K562 (cell line): ENCODE results near the gene SLC28A1. TPM values are rescaled to one million over a fixed set of nuclear protein-coding genes. Genes with fewer than 3 reads are reported as not detected.

Experiments used
- ATAC-seq: fragments of 200-7000 bp; cut with Tn5 transposase; 3 replicates; pipeline ENCODE4 v1.9.1; 2020; ENCODE audit warnings: moderate library complexity
- BruUV-seq: library from RNA; stranded (reverse); fragments of 400-500 nt; replicated peaks from 2 replicates; lab custom pipeline; 2021; lab: Mats Ljungman, UMichigan
- CTCF ChIA-PET: fragments of 300-600 bp; formaldehyde crosslinking; extraction: SDS; loops from one replicate; lab custom pipeline; 2021; ENCODE audit warnings: low intra/inter-chr PET ratio; lab: Yijun Ruan, JAX
- POLR2A ChIA-PET: fragments of 300-600, 350-650 bp; sonication (Branson Sonifier 250); formaldehyde crosslinking; extraction: SDS; loops from one replicate; lab custom pipeline; 2021; ENCODE audit warnings: antibody characterized with exemption, inconsistent platforms; lab: Yijun Ruan, JAX
- DNase-seq, 4 experiments: peaks; one replicate each; pipeline versions ENCODE4 v3.0.0 to v3.0.0-alpha.2; 2011 to 2018; ENCODE audit warnings: low spot score in 3 of 4, mixed read lengths in 3 of 4; ENCODE audit errors: extremely low read depth in 1 of 4
- FAIRE-seq: peaks from 2 replicates; lab custom pipeline; 2011; peaks lifted over from hg19 to GRCh38; lab: Jason Lieb, UNC
- H2AFZ ChIP-seq: 2 replicates; pipeline ENCODE4 v1.6.0; 2011; ENCODE audit warnings: low read depth, low read length, control low read depth, inconsistent platforms
- H3K27ac ChIP-seq: fragments of 200-600 bp; 3 replicates; pipeline ENCODE4 v1.8.0; 2011; ENCODE audit warnings: low read depth, mild to moderate bottlenecking, control low read depth, inconsistent platforms, low read length, moderate library complexity, mixed read lengths; ENCODE audit errors: extremely low read depth
- H3K27me3 ChIP-seq, 2 experiments: fragments of 300-600 bp in 1 of 2; 2 replicates in 1 of 2; 3 replicates in 1 of 2; pipeline versions ENCODE4 v1.6.0 to v1.8.0; 2011; ENCODE audit warnings: inconsistent platforms in 2 of 2, low read length in 2 of 2, mild to moderate bottlenecking in 1 of 2, mixed read lengths in 1 of 2, moderate library complexity in 1 of 2; ENCODE audit not compliant: control insufficient read depth in 2 of 2, insufficient read depth in 2 of 2
- H3K36me3 ChIP-seq: fragments of 300-600 bp; 3 replicates; pipeline ENCODE4 v1.8.0; 2011; ENCODE audit warnings: mild to moderate bottlenecking, low read length, inconsistent platforms; ENCODE audit not compliant: control insufficient read depth, insufficient read depth
- H3K4me1 ChIP-seq, 2 experiments: fragments of 200-600 bp in 1 of 2; replicated peaks in 1 of 2; 2 replicates in 1 of 2; 3 replicates in 1 of 2; pipeline versions ENCODE4 v1.5.1 to v1.8.0; 2011; ENCODE audit warnings: inconsistent platforms in 2 of 2, low read length in 2 of 2, mild to moderate bottlenecking in 1 of 2, mixed read lengths in 1 of 2, moderate library complexity in 1 of 2; ENCODE audit not compliant: control insufficient read depth in 2 of 2, insufficient read depth in 2 of 2
- H3K4me2 ChIP-seq: 2 replicates; pipeline ENCODE4 v1.6.1; 2011; ENCODE audit warnings: low read length, control low read depth, inconsistent platforms, mixed read lengths; ENCODE audit not compliant: insufficient read depth
- H3K4me3 ChIP-seq: fragments of 200-600 bp; sonication (generic), shearing (Covaris generic); 2 replicates; pipeline ENCODE4 v1.5.1; 2016; ENCODE audit warnings: control low read depth, inconsistent platforms
- H3K79me2 ChIP-seq: fragments of 200-600 bp; 3 replicates; pipeline ENCODE4 v1.8.0; 2011; ENCODE audit warnings: low read length, inconsistent platforms; ENCODE audit not compliant: control insufficient read depth, insufficient read depth
- H3K9ac ChIP-seq, 2 experiments: 2 replicates each; pipeline versions ENCODE4 v1.6.0 to v1.6.1; 2011; ENCODE audit warnings: low read depth in 2 of 2, low read length in 2 of 2, control low read depth in 1 of 2, inconsistent platforms in 1 of 2, mild to moderate bottlenecking in 1 of 2, mixed read lengths in 1 of 2; ENCODE audit not compliant: insufficient read depth in 1 of 2
- H3K9me1 ChIP-seq: one replicate; pipeline ENCODE4 v1.6.0; 2011; ENCODE audit warnings: inconsistent platforms, mild to moderate bottlenecking, low read length, moderate library complexity; ENCODE audit not compliant: control insufficient read depth, insufficient read depth
- H3K9me3 ChIP-seq: replicated peaks from 2 replicates; pipeline ENCODE4 v1.5.1; 2011; ENCODE audit warnings: low read depth, low read length, inconsistent platforms; ENCODE audit not compliant: control insufficient read depth, insufficient read depth
- H4K20me1 ChIP-seq: replicated peaks from 2 replicates; pipeline ENCODE4 v1.6.1; 2011; ENCODE audit warnings: low read length, inconsistent platforms, mixed read lengths; ENCODE audit not compliant: control insufficient read depth, insufficient read depth
- CBX3 ChIP-seq, 2 experiments: IDR thresholded peaks; 1 replicate in 1 of 2; 2 replicates in 1 of 2; pipeline ENCODE4 v1.6.1; 2012; ENCODE audit warnings: inconsistent platforms in 2 of 2, low read length in 2 of 2, borderline replicate concordance in 1 of 2, control low read depth in 1 of 2
- CXXC5 ChIP-seq: fragments of 250-450 bp; sonication (Bioruptor Pico); IDR thresholded peaks from 2 replicates; pipeline ENCODE4 v1.8.0; 2022; ENCODE audit warnings: inconsistent platforms, mild to moderate bottlenecking, moderate library complexity
- E2F4 ChIP-seq: sonication (generic); formaldehyde crosslinking; IDR thresholded peaks from 2 replicates; pipeline ENCODE4 v1.8.0; 2022; ENCODE audit warnings: mild to moderate bottlenecking, low read depth, missing genetic modification reagents
- ELK3 ChIP-seq: fragments of 450-650 bp; formaldehyde crosslinking; IDR thresholded peaks from 2 replicates; pipeline ENCODE4 v1.4.0; 2020; ENCODE audit warnings: mild to moderate bottlenecking
- ESRRA ChIP-seq: fragments of 450-650 bp; IDR thresholded peaks from 2 replicates; pipeline ENCODE4 v1.6.1; 2014; ENCODE audit warnings: low read depth, mild to moderate bottlenecking, moderate library complexity, borderline replicate concordance
- ETV6 ChIP-seq, 3 experiments: fragments of 150-350 bp in 1 of 3; sonication (generic) in 1 of 3; formaldehyde crosslinking in 1 of 3; IDR thresholded peaks; 2 replicates each; pipeline versions ENCODE4 v1.6.1 to v1.8.0; 2014 to 2022; ENCODE audit warnings: borderline replicate concordance in 2 of 3, low read depth in 2 of 3, antibody characterized with exemption in 1 of 3, low read length in 1 of 3, mild to moderate bottlenecking in 1 of 3, missing genetic modification reagents in 1 of 3
- HNRNPL ChIP-seq: fragments of 200-400 bp; formaldehyde crosslinking; IDR thresholded peaks from 2 replicates; pipeline ENCODE4 v1.6.1; 2017; ENCODE audit warnings: low read depth, mild to moderate bottlenecking, low read length
- MEF2A ChIP-seq: IDR thresholded peaks from 2 replicates; pipeline ENCODE4 v1.6.1; 2011; ENCODE audit warnings: low read depth, mild to moderate bottlenecking, low read length, moderate library complexity; ENCODE audit not compliant: control insufficient read depth
- NONO ChIP-seq, 2 experiments: fragments of 200-400 bp in 1 of 2; fragments of 450-650 bp in 1 of 2; formaldehyde crosslinking in 1 of 2; IDR thresholded peaks; 2 replicates each; pipeline ENCODE4 v1.6.1; 2017; ENCODE audit warnings: low read depth in 2 of 2, mild to moderate bottlenecking in 2 of 2, moderate library complexity in 2 of 2, low read length in 1 of 2
- PRDM10 ChIP-seq: fragments of 450-650 bp; IDR thresholded peaks from 2 replicates; pipeline ENCODE4 v1.6.1; 2018; ENCODE audit not compliant: partially characterized antibody
- SIN3A ChIP-seq, 2 experiments: fragments of 150-350 bp in 1 of 2; IDR thresholded peaks; 2 replicates each; pipeline ENCODE4 v1.6.1; 2011 to 2016; ENCODE audit warnings: borderline replicate concordance in 2 of 2, low read depth in 2 of 2, low read length in 2 of 2, mild to moderate bottlenecking in 2 of 2, moderate library complexity in 2 of 2; ENCODE audit not compliant: control insufficient read depth in 1 of 2
- TEAD1 ChIP-seq, 2 experiments: fragments of 450-650 bp in 1 of 2; sonication (generic) in 1 of 2; formaldehyde crosslinking; IDR thresholded peaks; 2 replicates each; pipeline versions ENCODE4 v1.4.0 to v1.8.0; 2020 to 2022; ENCODE audit warnings: mild to moderate bottlenecking in 2 of 2, missing genetic modification reagents in 1 of 2
- ZNF324 ChIP-seq: fragments of 250-450 bp; sonication (Bioruptor Pico); IDR thresholded peaks from 2 replicates; pipeline ENCODE4 v1.4.0; 2020; ENCODE audit warnings: mild to moderate bottlenecking
- ZNF41 ChIP-seq: fragments of 250-450 bp; sonication (Bioruptor Pico); conservative IDR thresholded peaks from 2 replicates; pipeline ENCODE4 v1.4.0; 2020; ENCODE audit warnings: mild to moderate bottlenecking
- in situ Hi-C: fragments of 300-500 bp; cut with MboI; formaldehyde crosslinking; loops from 4 replicates; pipeline ENCODE4 v1.15.0; 2018; ENCODE audit warnings: inconsistent platforms, mixed read lengths
- intact Hi-C: fragments of 100-400 bp; cut with micrococcal nuclease; formaldehyde crosslinking; loops from 2 replicates; pipeline ENCODE4 v1.14.2; 2022
- polyA plus RNA-seq, 8 experiments: library from polyadenylated mRNA; depleted of rRNA in 4 of 8; stranded (reverse) in 5 of 8; unstranded in 3 of 8; fragments of >200 nt; fragmentation: Nextera tagmentation in 2 of 8; fragmentation: Illumina TruSeq in 1 of 8; extraction: Ambion mirVana in 2 of 8; extraction: Trizol in 1 of 8; gene quantifications; 2 replicates each; pipeline versions ENCODE4 v1.2.1 to v1.2.3, GENCODE V29; 2011 to 2014; ENCODE audit warnings: inconsistent platforms in 1 of 8, missing spikeins in 1 of 8
- total RNA-seq, 7 experiments: library from RNA; depleted of rRNA in 6 of 7; stranded (reverse); fragments of >200 nt in 6 of 7; fragmentation: Illumina TruSeq in 2 of 7; extraction: Trizol in 2 of 7; gene quantifications; 2 replicates each; pipeline versions ENCODE4 v1.2.1 to v1.2.3, GENCODE V29; 2011 to 2021; ENCODE audit warnings: low replicate concordance in 1 of 7

Gene SLC28A1
- total and polyA plus RNA-seq, 9 of the 15 experiments (the other 6 are each of a cell fraction or from before 2014, with no cell fraction given): 0.04 TPM; not detected in 8

GRCh38 chr15:84855136-84855535, 29.3 kb upstream of the SLC28A1 start (continued):
- TF ChIP-seq NONO (IDR thresholded peaks at IDR 0.05; ENCODE audit: low read depth in 2 of 2, low read length in 1 of 2): no peak
- TF ChIP-seq ESRRA: peak; percentile 59
- TF ChIP-seq, all 486 proteins: peak for 2

- BruUV-seq: no TSS peak
- intact Hi-C loops (no loop called here), in situ Hi-C loops (no loop called here)
- Histone ChIP-seq H3K79me2 (no peaks in the 10 kb centered on the region), H3K4me2 (no peak overlapping the region), H3K9me3 (no peaks in the 10 kb centered on the region), H3K36me3 (no peaks in the 10 kb centered on the region), H2AFZ (no peak overlapping the region), H3K9me1 (no peaks in the 10 kb centered on the region), H3K9ac (no peak overlapping the region), H4K20me1 (no peaks in the 10 kb centered on the region; the same call in 1 of the 2 replicates), H3K4me1 (peaks cover 0 to 9% of the 10 kb centered on the region in 2 experiments; a peak in 2 of 5 replicates), H3K27ac (no peak overlapping the region), H3K4me3 (no peak overlapping the region), H3K27me3 (peaks cover 19 to 42% of the 10 kb centered on the region in 2 experiments; a peak in 4 of 5 replicates)
- FAIRE-seq (no peak), DNase-seq (no peak), ATAC-seq (no peak)
- POLR2A ChIA-PET: interaction anchor here (2.1 kb wide), 1 partner anchor 16 kb away, joined by 8 read pairs; no protein-coding TSS in a partner anchor
- CTCF ChIA-PET: interaction anchor here (0.6 kb wide), 1 partner anchor 26 kb away, joined by 3 read pairs; no protein-coding TSS in a partner anchor
- TF ChIP-seq CXXC5 (CRISPR knock-in tag): no peak
- TF ChIP-seq ETV6 (IDR thresholded peaks at IDR 0.05; ENCODE audit: borderline replicate concordance in 1 of 2, low read depth in 2 of 2, low read length in 1 of 2): no peak
- no peak for TF ChIP-seq ETV6 (CRISPR knock-in tag; IDR thresholded peaks at IDR 0.05; ENCODE audit: borderline replicate concordance)
- TF ChIP-seq CBX3 (IDR thresholded peaks at IDR 0.05; ENCODE audit: borderline replicate concordance in 1 of 2, low read length in 2 of 2): no peak
- no peak for TF ChIP-seq SIN3A (IDR thresholded peaks at IDR 0.05; ENCODE audit: borderline replicate concordance in 2 of 2, control insufficient read depth in 1 of 2, low read depth in 2 of 2, low read length in 2 of 2)
- TF ChIP-seq HNRNPL: no peak
- TF ChIP-seq ELK3 (CRISPR knock-in tag): no peak
- TF ChIP-seq ZNF324 (CRISPR knock-in tag): no peak
- no peak for TF ChIP-seq MEF2A
- TF ChIP-seq TEAD1 (CRISPR knock-in tag; IDR thresholded peaks at IDR 0.05): no peak
- TF ChIP-seq ZNF41 (CRISPR knock-in tag): no peak
- TF ChIP-seq PRDM10: no peak
- TF ChIP-seq E2F4 (CRISPR knock-in tag): no peak
Measured at GRCh38 chr15:84855765-84856164, 28.7 kb upstream of the SLC28A1 start.
